ENCODE data around the gene GPANK1.

GRCh38 chr6:31692886-31693285 is 28.1 kb upstream of the GPANK1 start:
- TF ChIP-seq CTCF (IDR thresholded peaks at IDR 0.05 in 8 of 11, conservative IDR thresholded peaks at IDR 0.05 in 3 of 11) (no peak), POLR2A (IDR thresholded peaks at IDR 0.05) (no peak), POLR2AphosphoS5 (IDR thresholded peaks at IDR 0.05) (no peak)

All from spleen (tissue), 7 donors.